KMS-11 (cell line): ENCODE measurements around the gene CDC23.
"Not testable (repeated sequence)": the region's sequence is repeated elsewhere in the genome, so short reads cannot be mapped to it uniquely, and the experiment has no call there.

Experiments
- H2AFZ ChIP-seq: fragments of 200-600 bp; sonication (generic); 2 replicates; pipeline ENCODE4 v1.6.1; 2016; ENCODE audit warnings: antibody characterized with exemption, mixed run types, low read depth
- H3K27ac ChIP-seq: fragments of 200-600 bp; sonication (generic); 2 replicates; pipeline ENCODE4 v1.6.1; 2016; ENCODE audit warnings: mild to moderate bottlenecking, mixed run types
- H3K27me3 ChIP-seq: fragments of 200-600 bp; sonication (generic); 2 replicates; pipeline ENCODE4 v1.6.1; 2017; ENCODE audit warnings: mild to moderate bottlenecking, low read depth, mixed run types, moderate library complexity; ENCODE audit not compliant: insufficient read depth
- H3K36me3 ChIP-seq: fragments of 200-600 bp; sonication (generic); 2 replicates; pipeline ENCODE4 v1.6.1; 2017; ENCODE audit warnings: mild to moderate bottlenecking, mixed run types; ENCODE audit not compliant: insufficient read depth
- H3K4me1 ChIP-seq: fragments of 200-600 bp; sonication (generic); 2 replicates; pipeline ENCODE4 v1.6.1; 2016; ENCODE audit warnings: mild to moderate bottlenecking, low read depth, mixed run types; ENCODE audit not compliant: poor library complexity, severe bottlenecking
- H3K4me2 ChIP-seq: fragments of 200-600 bp; sonication (generic); 2 replicates; pipeline ENCODE4 v1.7.0; 2016; ENCODE audit warnings: mild to moderate bottlenecking, mixed run types
- H3K4me3 ChIP-seq: fragments of 200-600 bp; sonication (generic); IDR thresholded peaks from 2 replicates; pipeline ENCODE4 v1.6.1; 2017; ENCODE audit warnings: low read depth, low read length, mixed read lengths; ENCODE audit not compliant: insufficient read depth
- H3K79me2 ChIP-seq: fragments of 200-600 bp; sonication (generic); 2 replicates; pipeline ENCODE4 v1.6.1; 2016; ENCODE audit warnings: low read depth, mixed run types; ENCODE audit not compliant: insufficient read depth
- H3K9ac ChIP-seq: fragments of 200-600 bp; sonication (generic); 2 replicates; pipeline ENCODE4 v1.6.1; 2016; ENCODE audit warnings: mild to moderate bottlenecking, mixed run types
- H4K20me1 ChIP-seq: fragments of 200-600 bp; sonication (generic); 2 replicates; pipeline ENCODE4 v1.6.1; 2016; ENCODE audit warnings: mild to moderate bottlenecking, mixed run types; ENCODE audit not compliant: insufficient read depth
- TF ChIP-seq, protein P1 (sequence below): fragments of 200-600 bp; sonication (generic); conservative IDR thresholded peaks from 2 replicates; pipeline ENCODE4 v1.6.1; 2017; ENCODE audit warnings: low read depth, mild to moderate bottlenecking, antibody characterized with exemption, low read length, moderate library complexity, mixed read lengths

CDC23 gene

DNA sequence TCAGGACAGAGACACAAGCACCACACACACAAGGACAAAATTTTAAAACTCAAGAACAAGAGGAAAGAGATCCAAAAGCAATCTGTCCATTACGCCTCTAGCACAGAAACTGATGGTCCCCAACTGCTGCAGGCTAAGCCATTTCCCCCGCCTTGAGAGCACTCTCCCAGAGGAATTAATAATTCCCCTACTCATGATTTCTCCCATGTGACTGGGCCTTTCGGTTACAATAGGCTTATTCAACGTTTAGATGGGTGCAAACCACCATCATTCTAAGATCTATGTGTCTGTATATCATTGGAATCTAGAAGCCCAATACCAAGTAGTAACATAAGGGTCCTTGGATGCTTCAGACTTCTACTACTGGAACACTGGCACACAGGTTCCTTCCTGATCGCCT is 53.5 kb downstream of the CDC23 start:
- Histone ChIP-seq H4K20me1 (no peaks in the 10 kb centered on the region), H3K9ac (no peak overlapping the region), H3K79me2 (no peaks in the 10 kb centered on the region), H3K4me1 (no peaks in the 10 kb centered on the region), H3K27ac (no peak overlapping the region), H3K4me2 (no peak overlapping the region), H3K27me3 (no peaks in the 10 kb centered on the region), H3K36me3 (peaks cover 10% of the 10 kb centered on the region), H2AFZ (no peak overlapping the region), H3K4me3 (no peak overlapping the region)
- TF ChIP-seq, protein P1, sequence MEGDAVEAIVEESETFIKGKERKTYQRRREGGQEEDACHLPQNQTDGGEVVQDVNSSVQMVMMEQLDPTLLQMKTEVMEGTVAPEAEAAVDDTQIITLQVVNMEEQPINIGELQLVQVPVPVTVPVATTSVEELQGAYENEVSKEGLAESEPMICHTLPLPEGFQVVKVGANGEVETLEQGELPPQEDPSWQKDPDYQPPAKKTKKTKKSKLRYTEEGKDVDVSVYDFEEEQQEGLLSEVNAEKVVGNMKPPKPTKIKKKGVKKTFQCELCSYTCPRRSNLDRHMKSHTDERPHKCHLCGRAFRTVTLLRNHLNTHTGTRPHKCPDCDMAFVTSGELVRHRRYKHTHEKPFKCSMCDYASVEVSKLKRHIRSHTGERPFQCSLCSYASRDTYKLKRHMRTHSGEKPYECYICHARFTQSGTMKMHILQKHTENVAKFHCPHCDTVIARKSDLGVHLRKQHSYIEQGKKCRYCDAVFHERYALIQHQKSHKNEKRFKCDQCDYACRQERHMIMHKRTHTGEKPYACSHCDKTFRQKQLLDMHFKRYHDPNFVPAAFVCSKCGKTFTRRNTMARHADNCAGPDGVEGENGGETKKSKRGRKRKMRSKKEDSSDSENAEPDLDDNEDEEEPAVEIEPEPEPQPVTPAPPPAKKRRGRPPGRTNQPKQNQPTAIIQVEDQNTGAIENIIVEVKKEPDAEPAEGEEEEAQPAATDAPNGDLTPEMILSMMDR = no peak

DNA sequence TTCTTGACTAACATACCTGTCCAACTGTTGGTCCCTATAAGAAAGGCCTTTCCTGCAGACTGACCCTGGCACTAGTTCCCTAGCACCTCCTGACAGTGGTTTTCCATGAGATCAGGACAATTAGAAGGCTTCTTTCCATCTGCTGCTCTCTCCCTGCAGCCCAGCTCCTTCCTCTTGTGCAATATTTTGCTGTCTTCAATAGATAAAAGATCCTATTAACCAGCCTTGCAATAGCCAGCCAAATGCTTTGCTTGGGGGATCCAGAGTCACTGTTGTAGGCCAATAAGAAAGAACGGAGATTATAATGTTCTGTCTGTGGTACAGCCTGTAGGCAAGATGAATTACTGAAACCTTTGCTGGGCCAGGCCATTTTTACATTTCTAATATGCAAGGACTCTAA is 55.5 kb downstream of the CDC23 start:
- TF ChIP-seq, protein P1 = no peak
- H3K9ac ChIP-seq = no peak overlapping the region
- no peak overlapping the region for H3K4me3 ChIP-seq
- H4K20me1 ChIP-seq = no peaks in the 10 kb centered on the region
- no peak overlapping the region for H3K4me2 ChIP-seq
- no peak overlapping the region for H2AFZ ChIP-seq
- no peak overlapping the region for H3K27ac ChIP-seq
- no peaks in the 10 kb centered on the region for H3K79me2 ChIP-seq
- no peaks in the 10 kb centered on the region for H3K4me1 ChIP-seq
- no peaks in the 10 kb centered on the region; the same call in 1 of the 2 replicates for H3K36me3 ChIP-seq
- H3K27me3 ChIP-seq = no peaks in the 10 kb centered on the region

DNA sequence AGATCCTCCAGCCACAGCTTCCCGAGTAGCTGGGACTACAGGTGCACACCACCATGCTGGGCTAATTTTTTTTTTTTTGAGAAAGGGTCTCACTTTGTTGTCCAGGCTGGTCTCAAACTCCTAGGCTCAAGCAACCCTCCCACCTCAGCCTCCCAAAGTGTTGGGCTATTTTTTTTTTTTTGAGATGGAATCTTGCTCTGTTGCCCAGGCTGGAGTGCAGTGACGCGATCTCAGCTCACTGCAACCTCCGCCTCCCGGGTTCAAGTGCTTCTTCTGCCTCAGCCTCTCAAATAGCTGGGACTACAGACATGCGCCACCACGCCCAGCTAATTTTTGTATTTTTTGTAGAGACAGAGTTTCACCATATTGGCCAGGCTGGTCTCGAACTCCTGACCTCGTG is 57.1 kb downstream of the CDC23 start:
- H3K79me2 ChIP-seq, H3K27ac ChIP-seq, H3K4me3 ChIP-seq, H3K4me1 ChIP-seq, H4K20me1 ChIP-seq, H3K27me3 ChIP-seq, H3K36me3 ChIP-seq, H3K9ac ChIP-seq, H3K4me2 ChIP-seq, H2AFZ ChIP-seq: not testable (repeated sequence)

DNA sequence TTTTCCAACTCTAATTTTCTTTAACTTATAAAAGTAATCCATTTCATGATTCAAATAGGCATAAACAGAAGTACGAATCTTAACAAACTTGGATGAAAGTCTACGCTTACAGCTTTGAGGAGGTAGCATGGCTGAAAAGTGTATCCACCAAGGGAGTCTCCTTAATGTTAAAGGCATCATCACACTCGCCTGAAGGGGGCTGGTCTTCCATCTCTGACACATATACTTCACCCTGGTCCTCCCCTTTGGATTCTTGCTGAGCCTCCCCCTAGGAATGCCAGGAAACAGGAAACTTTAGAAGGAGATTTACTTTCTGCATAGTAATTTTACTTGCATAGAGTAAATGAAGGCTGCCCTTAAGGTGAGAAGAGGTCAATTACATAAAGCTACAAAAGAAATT is 63.6 kb downstream of the CDC23 start:
- H3K4me3 ChIP-seq = no peak overlapping the region
- no peaks in the 10 kb centered on the region for H3K4me1 ChIP-seq
- no peak overlapping the region for H3K27ac ChIP-seq
- no peak overlapping the region for H3K4me2 ChIP-seq
- H4K20me1 ChIP-seq = no peaks in the 10 kb centered on the region
- H2AFZ ChIP-seq = no peak overlapping the region
- no peak overlapping the region for H3K9ac ChIP-seq
- H3K79me2 ChIP-seq = no peaks in the 10 kb centered on the region
- H3K27me3 ChIP-seq = no peaks in the 10 kb centered on the region
- TF ChIP-seq, protein P1 = no peak
- H3K36me3 ChIP-seq = no peaks in the 10 kb centered on the region

DNA sequence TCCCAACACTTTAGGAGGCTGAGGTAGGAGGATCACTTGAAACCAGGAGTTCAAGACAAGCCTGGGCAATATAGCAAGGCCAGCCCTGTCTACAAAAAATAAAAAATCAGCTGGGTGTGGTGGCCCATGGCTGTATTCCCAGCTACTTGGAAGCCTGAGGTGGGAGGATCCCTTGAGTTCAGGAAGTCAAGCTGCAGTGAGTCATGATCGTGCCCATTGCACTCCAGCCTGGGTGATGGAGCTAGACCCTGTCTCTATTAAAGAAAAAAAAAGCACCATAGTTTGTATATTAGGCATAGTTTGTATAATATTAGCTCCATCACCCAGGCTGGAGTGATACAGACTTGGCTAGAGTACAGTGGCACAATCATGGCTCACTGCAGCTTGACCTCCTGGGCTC is 64.3 kb downstream of the CDC23 start:
- Histone ChIP-seq H2AFZ (no peak overlapping the region), H3K4me2 (no peak overlapping the region)

DNA sequence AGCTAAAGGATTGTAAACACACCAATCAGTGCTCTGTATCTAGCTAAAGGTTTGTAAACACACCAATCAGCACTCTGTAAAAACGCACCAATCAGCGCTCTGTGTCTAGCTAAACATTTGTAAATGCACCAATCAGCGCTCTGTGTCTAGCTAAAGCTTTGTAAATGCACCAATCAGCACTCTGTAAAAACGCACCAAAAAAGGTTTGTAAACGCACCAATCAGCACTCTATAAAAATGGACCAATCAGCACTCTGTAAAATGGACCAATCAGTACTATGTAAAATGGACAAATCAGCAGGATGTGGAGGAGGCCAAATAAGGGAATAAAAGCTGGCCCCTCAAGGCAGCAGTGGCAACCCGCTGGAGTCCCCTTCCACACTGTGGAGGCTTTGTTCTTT is 69.5 kb downstream of the CDC23 start:
- not testable (repeated sequence) for H3K4me2 ChIP-seq, H4K20me1 ChIP-seq, H3K4me1 ChIP-seq, H3K36me3 ChIP-seq, H3K4me3 ChIP-seq, H3K27ac ChIP-seq, H3K9ac ChIP-seq, H3K79me2 ChIP-seq, H3K27me3 ChIP-seq, H2AFZ ChIP-seq

More for the DNA sequence above, 64.3 kb downstream of the CDC23 start:
- H4K20me1 ChIP-seq = no peaks in the 10 kb centered on the region
- TF ChIP-seq, protein P1 = no peak
- no peaks in the 10 kb centered on the region for H3K4me1 ChIP-seq
- no peak overlapping the region for H3K9ac ChIP-seq
- no peak overlapping the region for H3K4me3 ChIP-seq
- no peak overlapping the region for H3K27ac ChIP-seq
- no peaks in the 10 kb centered on the region for H3K36me3 ChIP-seq
- H3K27me3 ChIP-seq = no peaks in the 10 kb centered on the region
- no peaks in the 10 kb centered on the region for H3K79me2 ChIP-seq
